ENCODE data around the gene STEAP3.
"Not testable (repeated sequence)": the region's sequence is repeated elsewhere in the genome, so short reads cannot be mapped to it uniquely, and the experiment has no call there.

STEAP3 gene

DNA sequence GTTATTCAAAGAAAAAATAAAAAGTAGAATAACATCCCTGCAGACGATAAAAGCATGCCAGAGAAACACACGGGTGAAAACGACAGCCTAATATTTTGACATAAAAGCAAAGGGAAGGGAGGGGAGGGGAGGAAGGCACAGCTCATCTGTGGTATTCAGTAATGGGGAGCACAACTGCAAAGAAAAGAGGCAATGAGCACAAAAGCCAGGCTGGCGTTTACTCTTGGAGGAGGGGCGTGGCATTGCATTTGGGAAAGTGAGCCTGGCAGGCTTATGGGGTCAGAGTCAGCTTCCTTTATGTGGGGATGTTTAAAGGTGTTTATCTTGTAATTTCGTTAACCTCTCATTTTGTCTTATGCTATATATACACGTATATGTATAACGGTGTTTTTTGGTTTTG, 53.2 kb downstream of the STEAP3 start:
- no peak overlapping the region for H3K27ac ChIP-seq
- H3K9ac ChIP-seq = no peak overlapping the region
- H3K4me3 ChIP-seq (ENCODE audit: low read depth, low read length) = no peak overlapping the region
- H3K4me2 ChIP-seq (ENCODE audit: low read length) = no peak overlapping the region
- TF ChIP-seq, protein P1, sequence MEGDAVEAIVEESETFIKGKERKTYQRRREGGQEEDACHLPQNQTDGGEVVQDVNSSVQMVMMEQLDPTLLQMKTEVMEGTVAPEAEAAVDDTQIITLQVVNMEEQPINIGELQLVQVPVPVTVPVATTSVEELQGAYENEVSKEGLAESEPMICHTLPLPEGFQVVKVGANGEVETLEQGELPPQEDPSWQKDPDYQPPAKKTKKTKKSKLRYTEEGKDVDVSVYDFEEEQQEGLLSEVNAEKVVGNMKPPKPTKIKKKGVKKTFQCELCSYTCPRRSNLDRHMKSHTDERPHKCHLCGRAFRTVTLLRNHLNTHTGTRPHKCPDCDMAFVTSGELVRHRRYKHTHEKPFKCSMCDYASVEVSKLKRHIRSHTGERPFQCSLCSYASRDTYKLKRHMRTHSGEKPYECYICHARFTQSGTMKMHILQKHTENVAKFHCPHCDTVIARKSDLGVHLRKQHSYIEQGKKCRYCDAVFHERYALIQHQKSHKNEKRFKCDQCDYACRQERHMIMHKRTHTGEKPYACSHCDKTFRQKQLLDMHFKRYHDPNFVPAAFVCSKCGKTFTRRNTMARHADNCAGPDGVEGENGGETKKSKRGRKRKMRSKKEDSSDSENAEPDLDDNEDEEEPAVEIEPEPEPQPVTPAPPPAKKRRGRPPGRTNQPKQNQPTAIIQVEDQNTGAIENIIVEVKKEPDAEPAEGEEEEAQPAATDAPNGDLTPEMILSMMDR (IDR thresholded peaks at IDR 0.05) = no peak
- H3K79me2 ChIP-seq = no peaks in the 10 kb centered on the region
- H3K4me1 ChIP-seq = no peaks in the 10 kb centered on the region
- no peaks in the 10 kb centered on the region for H3K36me3 ChIP-seq (ENCODE audit: control insufficient read depth, insufficient read depth, low read length)
- no peaks in the 10 kb centered on the region for H3K9me3 ChIP-seq (ENCODE audit: control insufficient read depth, low read length)
- no peak overlapping the region for H2AFZ ChIP-seq
- no peaks in the 10 kb centered on the region for H3K27me3 ChIP-seq (ENCODE audit: control insufficient read depth, insufficient read depth, low read length)

DNA sequence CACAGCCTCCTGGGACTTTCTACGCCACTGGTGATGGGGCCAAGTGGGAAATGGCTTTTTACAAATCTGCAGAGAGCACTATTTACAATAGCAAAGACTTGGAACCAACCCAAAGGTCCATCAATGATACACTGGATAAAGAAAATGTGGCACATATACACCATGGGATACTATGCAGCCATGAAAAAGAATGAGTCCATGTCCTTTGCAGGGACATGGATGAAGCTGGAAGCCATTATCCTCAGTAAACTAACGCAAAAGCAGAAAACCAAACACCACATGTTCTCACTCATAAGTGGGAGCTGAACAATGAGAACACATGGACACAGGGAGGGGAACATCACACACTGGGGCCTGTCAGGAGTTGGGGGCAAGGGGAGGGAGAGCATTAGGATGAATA, 54.8 kb downstream of the STEAP3 start:
- not testable (repeated sequence) for H3K27me3 ChIP-seq (ENCODE audit: control insufficient read depth, insufficient read depth, low read length); H3K9me3 ChIP-seq (ENCODE audit: control insufficient read depth, low read length); H3K4me2 ChIP-seq (ENCODE audit: low read length); H3K4me1 ChIP-seq; H3K36me3 ChIP-seq (ENCODE audit: control insufficient read depth, insufficient read depth, low read length); H3K79me2 ChIP-seq; H3K9ac ChIP-seq; H2AFZ ChIP-seq; H3K27ac ChIP-seq; H3K4me3 ChIP-seq (ENCODE audit: low read depth, low read length)

DNA sequence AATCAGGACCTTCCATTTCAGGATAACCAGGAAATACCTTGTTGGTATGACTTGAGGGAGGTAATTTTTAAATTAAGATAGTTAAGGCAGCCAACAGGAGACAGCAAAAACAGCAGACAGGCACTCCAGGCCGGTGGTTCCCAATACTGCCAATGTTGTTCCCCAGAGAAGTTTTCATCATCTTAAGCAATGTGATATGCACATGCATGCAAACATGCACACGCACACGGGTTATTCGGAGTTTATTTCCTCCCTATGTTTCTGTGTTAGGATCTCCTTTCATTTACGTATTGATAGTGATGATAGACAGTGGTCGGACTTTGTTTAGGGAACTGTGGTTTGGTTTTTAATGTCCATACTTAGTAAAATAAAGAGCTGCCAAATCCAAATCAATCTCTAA, 55.3 kb downstream of the STEAP3 start:
- TF ChIP-seq, protein P1 (IDR thresholded peaks at IDR 0.05) = no peak
- Histone ChIP-seq H3K9ac (no peak overlapping the region), H3K9me3 (ENCODE audit: control insufficient read depth, low read length) (no peaks in the 10 kb centered on the region), H3K4me3 (ENCODE audit: low read depth, low read length) (no peak overlapping the region), H3K4me1 (peaks cover 3% of the 10 kb centered on the region), H3K27me3 (ENCODE audit: control insufficient read depth, insufficient read depth, low read length) (no peaks in the 10 kb centered on the region), H3K4me2 (ENCODE audit: low read length) (no peak overlapping the region), H3K79me2 (no peaks in the 10 kb centered on the region), H2AFZ (no peak overlapping the region), H3K27ac (no peak overlapping the region), H3K36me3 (ENCODE audit: control insufficient read depth, insufficient read depth, low read length) (no peaks in the 10 kb centered on the region)

DNA sequence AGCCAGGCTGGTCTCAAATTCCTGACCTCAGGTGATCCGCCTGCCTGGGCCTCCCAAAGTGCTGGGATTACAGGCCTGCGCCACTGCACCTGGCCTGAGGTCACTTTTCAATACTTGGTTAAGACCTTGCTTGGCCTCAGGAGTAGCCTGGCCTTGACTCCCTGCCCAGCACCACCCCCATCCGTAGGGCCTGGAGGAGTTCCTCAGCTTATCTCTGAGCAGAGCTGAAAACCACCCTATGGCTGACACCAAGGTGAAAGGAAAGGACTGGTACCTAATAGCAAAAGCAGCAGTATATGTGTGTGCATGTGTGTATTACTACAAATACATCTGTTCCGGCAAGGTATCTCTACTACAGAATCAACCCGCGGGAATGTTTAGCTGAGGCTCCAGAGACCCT, 56.0 kb downstream of the STEAP3 start:
- H3K36me3 ChIP-seq (ENCODE audit: control insufficient read depth, insufficient read depth, low read length) = no peaks in the 10 kb centered on the region
- no peak overlapping the region for H3K4me2 ChIP-seq (ENCODE audit: low read length)
- no peak overlapping the region for H3K9ac ChIP-seq
- peaks cover 9% of the 10 kb centered on the region for H3K4me1 ChIP-seq
- no peaks in the 10 kb centered on the region for H3K27me3 ChIP-seq (ENCODE audit: control insufficient read depth, insufficient read depth, low read length)
- TF ChIP-seq, protein P1 (IDR thresholded peaks at IDR 0.05) = no peak
- no peaks in the 10 kb centered on the region for H3K79me2 ChIP-seq
- no peaks in the 10 kb centered on the region for H3K9me3 ChIP-seq (ENCODE audit: control insufficient read depth, low read length)
- H3K27ac ChIP-seq = no peak overlapping the region
- peak overlapping the region; percentile 19 for H2AFZ ChIP-seq
- H3K4me3 ChIP-seq (ENCODE audit: low read depth, low read length) = no peak overlapping the region

DNA sequence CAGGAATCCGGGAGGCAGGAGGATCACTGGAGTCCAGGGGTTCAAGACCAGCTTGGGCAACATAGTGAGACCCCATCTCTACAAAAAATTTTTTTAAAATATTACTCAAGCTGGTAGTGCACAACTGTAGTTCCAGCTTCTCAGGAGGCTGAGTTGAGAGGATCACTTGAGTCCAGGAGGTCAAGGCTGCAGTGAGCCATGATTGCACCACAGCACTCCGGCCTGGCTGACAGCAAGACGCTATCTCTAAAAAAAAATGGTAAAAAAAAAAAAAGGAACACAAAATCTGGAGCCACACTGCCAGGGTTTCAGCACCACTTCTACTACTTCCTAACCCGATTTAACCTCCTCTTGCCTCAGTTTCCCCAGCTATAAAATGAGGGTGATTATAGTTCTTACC, 57.0 kb downstream of the STEAP3 start:
- H3K4me2 ChIP-seq (ENCODE audit: low read length) = no peak overlapping the region

More for the DNA sequence above, 57.0 kb downstream of the STEAP3 start:
- no peak overlapping the region for H3K27ac ChIP-seq
- peaks cover 9% of the 10 kb centered on the region for H3K4me1 ChIP-seq
- TF ChIP-seq, protein P1 (IDR thresholded peaks at IDR 0.05) = no peak
- H3K36me3 ChIP-seq (ENCODE audit: control insufficient read depth, insufficient read depth, low read length) = no peaks in the 10 kb centered on the region
- no peaks in the 10 kb centered on the region for H3K27me3 ChIP-seq (ENCODE audit: control insufficient read depth, insufficient read depth, low read length)
- H2AFZ ChIP-seq = no peak overlapping the region
- H3K9me3 ChIP-seq (ENCODE audit: control insufficient read depth, low read length) = no peaks in the 10 kb centered on the region
- H3K4me3 ChIP-seq (ENCODE audit: low read depth, low read length) = no peak overlapping the region
- H3K79me2 ChIP-seq = no peaks in the 10 kb centered on the region
- H3K9ac ChIP-seq = no peak overlapping the region
